Spleen (tissue), 11 donors: ENCODE measurements around the gene PAQR4. TPM values are rescaled to one million over a fixed set of nuclear protein-coding genes. Genes with fewer than 3 reads are reported as not detected.
A peak's percentile ranks its signal among the peaks of the same experiment; 100 is the strongest.

ENCODE experiments used
- DNase-seq: peaks from one replicate; pipeline ENCODE4 v3.0.0-alpha.2; 2020
- H3K27ac ChIP-seq, 8 donors: fragments of 200-600 bp; sonication (generic) in 7 of 8; 1 replicate in 4 of 8; 2 replicates in 4 of 8; pipeline versions ENCODE4 v1.5.0 to v1.8.0; 2016 to 2021; ENCODE audit warnings: inconsistent platforms in 4 of 8, mild to moderate bottlenecking in 4 of 8, moderate library complexity in 1 of 8
- H3K27me3 ChIP-seq, 7 donors: fragments of 200-600 bp; sonication (generic) in 6 of 7; replicated peaks in 1 of 7; 1 replicate in 4 of 7; 2 replicates in 3 of 7; pipeline versions ENCODE4 v1.5.0 to v1.8.0; 2016 to 2021; ENCODE audit warnings: inconsistent platforms in 3 of 7, mild to moderate bottlenecking in 1 of 7
- H3K36me3 ChIP-seq, 6 donors: fragments of 200-600 bp; sonication (generic) in 5 of 6; 1 replicate in 4 of 6; 2 replicates in 2 of 6; pipeline versions ENCODE4 v1.5.0 to v1.8.0; 2016 to 2021; ENCODE audit warnings: inconsistent platforms in 2 of 6
- H3K4me1 ChIP-seq, 6 donors: fragments of 200-600 bp; sonication (generic) in 5 of 6; 1 replicate in 3 of 6; 2 replicates in 3 of 6; pipeline versions ENCODE4 v1.5.0 to v1.8.0; 2016 to 2021; ENCODE audit warnings: inconsistent platforms in 3 of 6
- H3K4me3 ChIP-seq, 8 donors: fragments of 200-600 bp; sonication (generic) in 7 of 8; 1 replicate in 4 of 8; 2 replicates in 4 of 8; pipeline versions ENCODE4 v1.5.0 to v1.8.0; 2016 to 2021; ENCODE audit warnings: inconsistent platforms in 4 of 8, mild to moderate bottlenecking in 4 of 8, moderate library complexity in 2 of 8
- H3K9me3 ChIP-seq, 8 donors: fragments of 200-600 bp; sonication (generic) in 7 of 8; 1 replicate in 4 of 8; 2 replicates in 4 of 8; pipeline versions ENCODE4 v1.5.0 to v1.8.0; 2016 to 2021; ENCODE audit warnings: inconsistent platforms in 4 of 8
- POLR2A ChIP-seq, 3 donors: fragments of 450-650 bp; IDR thresholded peaks; one replicate each; pipeline ENCODE4 v1.5.1; 2017; ENCODE audit warnings: antibody characterized with exemption in 3 of 3, mild to moderate bottlenecking in 1 of 3
- POLR2AphosphoS5 ChIP-seq, 3 donors: sonication (generic); formaldehyde crosslinking; IDR thresholded peaks; one replicate each; pipeline ENCODE4 v1.5.1; 2017; ENCODE audit warnings: antibody characterized with exemption in 3 of 3
- WGBS, 5 donors: extraction: QIAGEN DNeasy Blood & Tissue Kit in 3 of 5; methylation state at CpG; one replicate each; pipeline versions ENCODE4 v1.1.5 to v1.1.7; 2013 to 2018; 5-methylcytosine and 5-hydroxymethylcytosine counted together
- intact Hi-C: fragments of 100-400 bp; cut with DNase I; formaldehyde crosslinking; loops from one replicate; pipeline ENCODE4 v1.15.0; 2023; ENCODE audit warnings: low total_unique reads
- polyA plus RNA-seq, 3 donors: library from polyadenylated mRNA; stranded (reverse); fragments of 200-250 nt; gene quantifications; one replicate each; pipeline ENCODE4 v1.2.1, GENCODE V29; 2013
- total RNA-seq, 7 donors: library from RNA; depleted of rRNA in 3 of 7; stranded (reverse); fragments of >200 nt in 3 of 7; fragmentation: NEBNext Ultra II Directional in 4 of 7; extraction: Animal tissue kit (Norgen Biotek cat#: 25700) in 4 of 7; gene quantifications; one replicate each; pipeline versions ENCODE4 v1.1.0 to v1.2.1, GENCODE V29; 2016 to 2021
- TF ChIP-seq, protein P1 (sequence below), 11 experiments: fragments of 200-600 bp in 7 of 11; fragments of 450-650 bp in 4 of 11; sonication (generic) in 4 of 11; IDR thresholded peaks in 8 of 11; conservative IDR thresholded peaks in 3 of 11; 1 replicate in 7 of 11; 2 replicates in 4 of 11; pipeline versions ENCODE4 v1.4.0 to v1.8.0; 2016 to 2021; ENCODE audit warnings: antibody characterized with exemption in 11 of 11, inconsistent platforms in 4 of 11, mild to moderate bottlenecking in 1 of 11
- donor health status: healthy with polysubstance abuse.
- donor health status: DM: no; HTN: no; CAD: no; lungs with moderate emphysema.
- donor health status: DM: no; HTN: no; CAD: no.
- donor health status: Bipolar disorder and iron deficiency.
- donor health status: healthy.
- donor health status: DM: no; HTN: no; CAD: no.
- donor health status: DM: yes; HTN: yes; CAD: no.

PAQR4 gene
- total and polyA plus RNA-seq, 10 donors = 2.1 to 9.0 (median 6.3) TPM

DNA sequence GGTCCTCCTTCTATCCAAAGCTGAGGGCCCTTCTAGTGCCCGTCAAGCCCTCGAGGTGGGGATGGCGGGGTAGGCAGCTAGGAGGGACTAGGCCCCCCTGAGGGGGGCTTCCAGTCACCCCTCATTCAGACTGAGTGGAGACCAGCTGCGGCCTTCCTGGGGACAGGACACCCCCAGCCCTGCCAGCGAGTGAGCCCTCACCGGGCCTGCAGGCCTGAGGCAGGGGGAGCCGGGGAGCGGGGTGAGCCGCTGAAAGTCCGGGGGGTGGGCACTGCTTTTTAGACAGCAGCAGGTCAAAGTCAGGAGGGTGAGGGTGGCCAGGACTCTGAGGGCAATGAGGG, 13.7 kb upstream of the PAQR4 start:
- intact Hi-C loops = no loop called here

DNA sequence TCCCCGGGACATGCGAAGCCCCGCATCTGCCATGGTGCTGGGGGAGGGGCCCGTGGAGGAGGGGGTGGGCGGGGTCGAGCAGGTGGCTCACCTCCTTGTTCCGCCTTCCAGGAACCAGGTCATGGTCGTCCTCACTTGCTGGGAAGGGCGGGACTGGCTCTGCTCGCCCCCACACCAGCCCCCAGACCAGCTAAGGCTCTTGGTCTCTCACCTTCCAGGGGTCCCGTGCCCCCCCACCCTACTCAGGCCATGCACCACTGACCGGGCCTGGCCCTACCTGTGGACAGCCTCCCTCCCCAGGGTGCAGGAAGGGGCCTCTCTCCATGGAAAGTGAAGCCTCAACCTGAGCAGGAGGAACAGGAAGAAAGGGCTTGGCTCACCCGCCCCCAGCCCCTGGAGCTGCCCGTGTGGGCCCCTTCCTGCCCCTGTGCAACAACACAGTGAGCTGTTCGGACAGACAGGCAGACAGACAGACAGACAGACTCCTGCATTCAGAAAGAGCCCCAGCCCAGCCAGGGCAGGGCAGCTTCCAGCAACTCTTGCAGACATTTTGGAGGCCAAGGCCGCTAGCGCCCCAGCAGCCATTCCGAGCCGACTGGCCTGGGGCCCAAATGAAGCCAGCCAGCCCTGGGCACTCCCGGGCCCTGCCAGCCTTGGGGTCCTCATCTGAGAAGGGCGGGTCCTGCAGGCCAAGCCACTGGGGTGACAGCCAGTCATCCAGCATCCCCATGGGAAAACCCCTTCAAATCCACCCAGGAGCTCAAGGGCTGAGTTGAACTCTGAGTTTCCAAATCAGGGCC, 13.2 kb upstream of the PAQR4 start:
- H3K36me3 ChIP-seq = no peaks in the 10 kb centered on the region
- H3K4me3 ChIP-seq = peak overlapping the region in 1 of 8 donors; percentile 9
- H3K27me3 ChIP-seq = peaks cover 0 to 74% (median 30%) of the 10 kb centered on the region in 7 donors
- H3K4me1 ChIP-seq = peaks cover 0 to 24% (median 3%) of the 10 kb centered on the region in 6 donors
- H3K9me3 ChIP-seq = no peaks in the 10 kb centered on the region
- peak overlapping the region in 1 of 8 donors; percentile 40 for H3K27ac ChIP-seq
- TF ChIP-seq POLR2AphosphoS5 (IDR thresholded peaks at IDR 0.05) (no peak), POLR2A (IDR thresholded peaks at IDR 0.05) (no peak)
- TF ChIP-seq, protein P1, sequence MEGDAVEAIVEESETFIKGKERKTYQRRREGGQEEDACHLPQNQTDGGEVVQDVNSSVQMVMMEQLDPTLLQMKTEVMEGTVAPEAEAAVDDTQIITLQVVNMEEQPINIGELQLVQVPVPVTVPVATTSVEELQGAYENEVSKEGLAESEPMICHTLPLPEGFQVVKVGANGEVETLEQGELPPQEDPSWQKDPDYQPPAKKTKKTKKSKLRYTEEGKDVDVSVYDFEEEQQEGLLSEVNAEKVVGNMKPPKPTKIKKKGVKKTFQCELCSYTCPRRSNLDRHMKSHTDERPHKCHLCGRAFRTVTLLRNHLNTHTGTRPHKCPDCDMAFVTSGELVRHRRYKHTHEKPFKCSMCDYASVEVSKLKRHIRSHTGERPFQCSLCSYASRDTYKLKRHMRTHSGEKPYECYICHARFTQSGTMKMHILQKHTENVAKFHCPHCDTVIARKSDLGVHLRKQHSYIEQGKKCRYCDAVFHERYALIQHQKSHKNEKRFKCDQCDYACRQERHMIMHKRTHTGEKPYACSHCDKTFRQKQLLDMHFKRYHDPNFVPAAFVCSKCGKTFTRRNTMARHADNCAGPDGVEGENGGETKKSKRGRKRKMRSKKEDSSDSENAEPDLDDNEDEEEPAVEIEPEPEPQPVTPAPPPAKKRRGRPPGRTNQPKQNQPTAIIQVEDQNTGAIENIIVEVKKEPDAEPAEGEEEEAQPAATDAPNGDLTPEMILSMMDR (IDR thresholded peaks at IDR 0.05 in 8 of 11, conservative IDR thresholded peaks at IDR 0.05 in 3 of 11) = no peak
- intact Hi-C loops = no loop called here
- peak; percentile 75 for DNase-seq
- 6 to 26% (median 22%) methylated on average over 5 to 21 of the region's 21 CpGs for WGBS, 5 donors

More for the DNA sequence above, 13.7 kb upstream of the PAQR4 start:
- Histone ChIP-seq H3K4me3 (peak overlapping the region in 1 of 8 donors; percentile 9), H3K27me3 (peaks cover 0 to 68% (median 27%) of the 10 kb centered on the region in 7 donors), H3K27ac (peak overlapping the region in 1 of 8 donors; percentile 40), H3K9me3 (no peaks in the 10 kb centered on the region), H3K4me1 (peaks cover 0 to 24% (median 3%) of the 10 kb centered on the region in 6 donors), H3K36me3 (peaks cover 0 to 4% (median 0%) of the 10 kb centered on the region in 6 donors)
- peak; percentile 63 for DNase-seq
- TF ChIP-seq POLR2AphosphoS5 (IDR thresholded peaks at IDR 0.05) (no peak), POLR2A (IDR thresholded peaks at IDR 0.05) (no peak)
- TF ChIP-seq, protein P1 (IDR thresholded peaks at IDR 0.05 in 8 of 11, conservative IDR thresholded peaks at IDR 0.05 in 3 of 11) = no peak
- 32 to 54% (median 41%) methylated on average over 3 to 10 of the region's 10 CpGs for WGBS, 5 donors

DNA sequence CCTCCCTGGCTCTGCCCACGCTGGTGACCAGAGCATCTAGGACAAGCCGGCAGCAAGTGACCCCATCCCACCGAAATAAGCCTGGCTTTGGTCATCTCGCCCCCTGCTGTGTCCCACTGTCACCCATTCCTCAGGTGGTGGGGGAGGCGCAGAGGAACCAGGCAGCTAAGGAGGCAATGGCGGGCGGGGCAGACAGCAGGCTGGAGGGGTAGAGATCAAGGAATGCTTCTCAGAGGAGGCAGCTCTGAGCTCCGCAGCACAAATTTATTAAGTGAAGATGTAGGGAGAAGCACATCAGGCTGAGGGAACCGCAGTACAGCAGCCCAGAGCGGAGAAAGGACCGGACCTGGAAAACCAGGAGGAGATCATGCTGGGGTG, 12.6 kb upstream of the PAQR4 start:
- H3K27me3 ChIP-seq = peaks cover 0 to 80% (median 30%) of the 10 kb centered on the region in 7 donors
- no peaks in the 10 kb centered on the region for H3K36me3 ChIP-seq
- no peak overlapping the region for H3K4me3 ChIP-seq
- intact Hi-C loops = no loop called here
- TF ChIP-seq, protein P1 (IDR thresholded peaks at IDR 0.05 in 8 of 11, conservative IDR thresholded peaks at IDR 0.05 in 3 of 11) = no peak
- no peak for TF ChIP-seq POLR2AphosphoS5 (IDR thresholded peaks at IDR 0.05)
- no peak for TF ChIP-seq POLR2A (IDR thresholded peaks at IDR 0.05)
- H3K27ac ChIP-seq = no peak overlapping the region
- H3K9me3 ChIP-seq = no peaks in the 10 kb centered on the region
- peak; percentile 38 for DNase-seq
- WGBS, 5 donors = 82 to 90% (median 84%) methylated on average over 9 to 11 of the region's 11 CpGs
- peaks cover 0 to 28% (median 6%) of the 10 kb centered on the region in 6 donors for H3K4me1 ChIP-seq

DNA sequence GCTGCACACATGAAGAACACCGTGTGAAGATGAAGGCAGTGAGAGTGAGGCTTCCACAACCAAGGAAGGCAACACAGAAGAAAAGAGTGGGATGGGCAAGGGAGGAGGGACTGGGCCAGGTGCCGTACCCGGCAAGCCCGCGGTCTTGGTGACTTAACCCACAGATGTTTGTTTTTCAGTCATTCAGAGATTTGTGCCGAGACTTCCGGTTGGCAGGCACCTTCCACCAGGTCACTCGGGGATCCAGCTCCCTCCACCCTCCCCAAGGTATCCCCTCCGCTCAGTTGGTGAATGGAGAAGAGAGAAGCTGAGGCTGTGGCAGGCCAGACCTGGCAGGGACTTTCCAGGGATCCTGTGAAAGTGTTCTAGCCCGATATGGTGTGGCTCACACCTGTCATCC, 9.9 kb upstream of the PAQR4 start:
- peaks cover 12 to 54% (median 27%) of the 10 kb centered on the region in 6 donors for H3K4me1 ChIP-seq
- no peaks in the 10 kb centered on the region for H3K36me3 ChIP-seq
- no peaks in the 10 kb centered on the region for H3K9me3 ChIP-seq
- WGBS, 5 donors = 60 to 86% (median 76%) methylated on average over 10 of the region's 10 CpGs
- no peak for DNase-seq
- H3K27ac ChIP-seq = no peak overlapping the region
- no peak overlapping the region for H3K4me3 ChIP-seq
- H3K27me3 ChIP-seq = peaks cover 14 to 97% (median 55%) of the 10 kb centered on the region in 7 donors
- intact Hi-C loops = no loop called here
- TF ChIP-seq POLR2AphosphoS5 (IDR thresholded peaks at IDR 0.05) (no peak), POLR2A (IDR thresholded peaks at IDR 0.05) (no peak)
- TF ChIP-seq, protein P1 (IDR thresholded peaks at IDR 0.05 in 8 of 11, conservative IDR thresholded peaks at IDR 0.05 in 3 of 11) = no peak
